ENCODE results near the gene MRPL12. TPM values are rescaled to one million over a fixed set of nuclear protein-coding genes. Genes with fewer than 3 reads are reported as not detected.

Gene MRPL12
- total RNA-seq, 1 donor from 2014 or later = 57.7 TPM

GRCh38 chr17:81695211-81695610, 8.0 kb upstream of the MRPL12 start:
- no peaks in the 10 kb centered on the region for H3K4me1 Mint-ChIP-seq (ENCODE audit: low read depth, unreplicated experiment)
- no peaks in the 10 kb centered on the region for H3K36me3 Mint-ChIP-seq (ENCODE audit: unreplicated experiment)
- H3K27ac Mint-ChIP-seq (ENCODE audit: unreplicated experiment) = no peak overlapping the region
- H3K27me3 Mint-ChIP-seq (ENCODE audit: unreplicated experiment) = peaks cover 5% of the 10 kb centered on the region
- no peak overlapping the region for H3K4me3 Mint-ChIP-seq (ENCODE audit: unreplicated experiment)
- DNase-seq = no peak
- peaks cover 16% of the 10 kb centered on the region for H3K9me3 Mint-ChIP-seq (ENCODE audit: unreplicated experiment)
- TF ChIP-seq, protein P1, sequence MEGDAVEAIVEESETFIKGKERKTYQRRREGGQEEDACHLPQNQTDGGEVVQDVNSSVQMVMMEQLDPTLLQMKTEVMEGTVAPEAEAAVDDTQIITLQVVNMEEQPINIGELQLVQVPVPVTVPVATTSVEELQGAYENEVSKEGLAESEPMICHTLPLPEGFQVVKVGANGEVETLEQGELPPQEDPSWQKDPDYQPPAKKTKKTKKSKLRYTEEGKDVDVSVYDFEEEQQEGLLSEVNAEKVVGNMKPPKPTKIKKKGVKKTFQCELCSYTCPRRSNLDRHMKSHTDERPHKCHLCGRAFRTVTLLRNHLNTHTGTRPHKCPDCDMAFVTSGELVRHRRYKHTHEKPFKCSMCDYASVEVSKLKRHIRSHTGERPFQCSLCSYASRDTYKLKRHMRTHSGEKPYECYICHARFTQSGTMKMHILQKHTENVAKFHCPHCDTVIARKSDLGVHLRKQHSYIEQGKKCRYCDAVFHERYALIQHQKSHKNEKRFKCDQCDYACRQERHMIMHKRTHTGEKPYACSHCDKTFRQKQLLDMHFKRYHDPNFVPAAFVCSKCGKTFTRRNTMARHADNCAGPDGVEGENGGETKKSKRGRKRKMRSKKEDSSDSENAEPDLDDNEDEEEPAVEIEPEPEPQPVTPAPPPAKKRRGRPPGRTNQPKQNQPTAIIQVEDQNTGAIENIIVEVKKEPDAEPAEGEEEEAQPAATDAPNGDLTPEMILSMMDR (IDR thresholded peaks at IDR 0.05; ENCODE audit: partially characterized antibody, unreplicated experiment) = no peak

DNA sequence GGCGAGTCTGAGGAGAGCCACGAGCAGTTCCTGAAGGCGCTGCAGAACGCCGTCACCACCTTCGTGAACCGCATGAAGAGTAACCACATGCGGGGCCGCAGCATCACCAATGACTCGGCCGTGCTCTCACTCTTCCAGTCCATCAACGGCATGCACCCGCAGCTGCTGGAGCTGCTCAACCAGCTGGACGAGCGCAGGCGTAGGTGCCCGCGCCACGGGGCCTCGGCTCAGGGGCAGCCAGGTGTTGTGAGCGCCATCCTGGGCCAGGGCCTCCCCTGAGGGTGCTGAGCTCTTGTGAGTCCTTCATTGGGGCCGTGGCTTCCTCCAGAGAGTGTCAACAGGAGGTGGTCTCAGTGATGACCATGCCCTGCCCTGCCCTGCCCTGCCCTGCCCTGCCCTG, 7.4 kb upstream of the MRPL12 start:
- Mint-ChIP-seq H3K4me1 (ENCODE audit: low read depth, unreplicated experiment) (no peaks in the 10 kb centered on the region), H3K27ac (ENCODE audit: unreplicated experiment) (no peak overlapping the region)
- no peak for DNase-seq

DNA sequence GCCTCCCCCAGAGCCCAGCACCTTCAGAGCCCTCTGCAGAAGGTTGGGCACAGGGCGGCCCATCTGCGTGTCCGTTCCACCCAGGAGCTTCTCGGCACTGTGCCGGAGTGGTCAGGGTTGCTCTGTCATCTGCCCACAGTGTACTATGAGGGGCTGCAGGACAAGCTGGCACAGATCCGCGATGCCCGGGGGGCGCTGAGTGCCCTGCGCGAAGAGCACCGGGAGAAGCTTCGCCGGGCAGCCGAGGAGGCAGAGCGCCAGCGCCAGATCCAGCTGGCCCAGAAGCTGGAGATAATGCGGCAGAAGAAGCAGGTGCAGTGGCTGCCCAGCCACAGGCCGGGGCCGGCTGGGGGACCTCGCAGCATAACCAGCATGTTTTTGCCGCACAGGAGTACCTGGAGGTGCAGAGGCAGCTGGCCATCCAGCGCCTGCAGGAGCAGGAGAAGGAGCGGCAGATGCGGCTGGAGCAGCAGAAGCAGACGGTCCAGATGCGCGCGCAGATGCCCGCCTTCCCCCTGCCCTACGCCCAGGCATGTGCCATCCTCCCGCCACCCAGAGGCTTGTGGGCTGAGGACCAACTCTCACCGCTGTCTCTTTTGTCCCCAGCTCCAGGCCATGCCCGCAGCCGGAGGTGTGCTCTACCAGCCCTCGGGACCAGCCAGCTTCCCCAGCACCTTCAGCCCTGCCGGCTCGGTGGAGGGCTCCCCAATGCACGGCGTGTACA, 6.8 kb upstream of the MRPL12 start:
- H3K4me1 Mint-ChIP-seq (ENCODE audit: low read depth, unreplicated experiment) = no peaks in the 10 kb centered on the region
- TF ChIP-seq, protein P1 (IDR thresholded peaks at IDR 0.05; ENCODE audit: partially characterized antibody, unreplicated experiment) = no peak
- no peak overlapping the region for H3K4me3 Mint-ChIP-seq (ENCODE audit: unreplicated experiment)
- no peak overlapping the region for H3K27ac Mint-ChIP-seq (ENCODE audit: unreplicated experiment)
- peaks cover 13% of the 10 kb centered on the region for H3K9me3 Mint-ChIP-seq (ENCODE audit: unreplicated experiment)
- H3K36me3 Mint-ChIP-seq (ENCODE audit: unreplicated experiment) = no peaks in the 10 kb centered on the region
- peaks cover 5% of the 10 kb centered on the region for H3K27me3 Mint-ChIP-seq (ENCODE audit: unreplicated experiment)
- DNase-seq = no peak

More for the DNA sequence above, 7.4 kb upstream of the MRPL12 start:
- H3K36me3 Mint-ChIP-seq (ENCODE audit: unreplicated experiment) = no peaks in the 10 kb centered on the region
- TF ChIP-seq, protein P1 (IDR thresholded peaks at IDR 0.05; ENCODE audit: partially characterized antibody, unreplicated experiment) = no peak
- peaks cover 5% of the 10 kb centered on the region for H3K27me3 Mint-ChIP-seq (ENCODE audit: unreplicated experiment)
- H3K9me3 Mint-ChIP-seq (ENCODE audit: unreplicated experiment) = peaks cover 13% of the 10 kb centered on the region
- H3K4me3 Mint-ChIP-seq (ENCODE audit: unreplicated experiment) = no peak overlapping the region

- H3K4me1 Mint-ChIP-seq (ENCODE audit: low read depth, unreplicated experiment) = peaks cover 2% of the 10 kb centered on the region
- TF ChIP-seq, protein P1 (IDR thresholded peaks at IDR 0.05; ENCODE audit: partially characterized antibody, unreplicated experiment) = no peak
- peaks cover 9% of the 10 kb centered on the region for H3K9me3 Mint-ChIP-seq (ENCODE audit: unreplicated experiment)
- DNase-seq = no peak
- H3K27ac Mint-ChIP-seq (ENCODE audit: unreplicated experiment) = no peak overlapping the region
- no peak overlapping the region for H3K4me3 Mint-ChIP-seq (ENCODE audit: unreplicated experiment)
- peaks cover 5% of the 10 kb centered on the region for H3K27me3 Mint-ChIP-seq (ENCODE audit: unreplicated experiment)
- no peaks in the 10 kb centered on the region for H3K36me3 Mint-ChIP-seq (ENCODE audit: unreplicated experiment)
Observed at GRCh38 chr17:81697261-81698044, 5.7 kb upstream of the MRPL12 start.
